Retinal pigment epithelial cell (primary cell): ENCODE data around the gene RAD51AP2.

ENCODE experiments used
- DNase-seq: peaks from one replicate; pipeline ENCODE4 v3.0.0-alpha.2; 2010; ENCODE audit warnings: low read depth
- H3K4me3 ChIP-seq: 2 replicates; pipeline ENCODE4 v1.5.1; 2011; ENCODE audit warnings: mild to moderate bottlenecking, low read length, control low read depth, moderate library complexity
- CTCF ChIP-seq: conservative IDR thresholded peaks from 2 replicates; pipeline ENCODE4 v1.5.1; 2011; ENCODE audit warnings: low read depth, low read length, control low read depth, inconsistent platforms

The RAD51AP2 gene

GRCh38 chr2:17536416-17536815 is 18.2 kb upstream of the RAD51AP2 start:
- DNase-seq, result no peak
- TF ChIP-seq CTCF, result no peak

GRCh38 chr2:17533546-17533945 is 15.3 kb upstream of the RAD51AP2 start:
- DNase-seq, result no peak
- TF ChIP-seq CTCF, result no peak
- no peak overlapping the region for H3K4me3 ChIP-seq

More at GRCh38 chr2:17536416-17536815, 18.2 kb upstream of the RAD51AP2 start:
- no peak overlapping the region for H3K4me3 ChIP-seq

GRCh38 chr2:17529771-17530170 is 11.5 kb upstream of the RAD51AP2 start:
- no peak overlapping the region for H3K4me3 ChIP-seq
- TF ChIP-seq CTCF, result no peak
- no peak for DNase-seq

- TF ChIP-seq CTCF, result no peak
- H3K4me3 ChIP-seq, result no peak overlapping the region
- no peak for DNase-seq
Observed at GRCh38 chr2:17522303-17522702, 4.1 kb upstream of the RAD51AP2 start.

- DNase-seq, result no peak
- H3K4me3 ChIP-seq, result no peak overlapping the region
- no peak for TF ChIP-seq CTCF
Observed at GRCh38 chr2:17521621-17522020, 3.4 kb upstream of the RAD51AP2 start.

GRCh38 chr2:17520761-17521160 is 2.5 kb upstream of the RAD51AP2 start:
- H3K4me3 ChIP-seq, result no peak overlapping the region
- no peak for TF ChIP-seq CTCF
- no peak for DNase-seq

GRCh38 chr2:17519486-17519885 is 1.2 kb upstream of the RAD51AP2 start:
- no peak overlapping the region for H3K4me3 ChIP-seq
- no peak for TF ChIP-seq CTCF
- DNase-seq, result no peak
